ENCODE results near the gene CFAP299.
A peak's percentile ranks its signal among the peaks of the same experiment; 100 is the strongest.
"Not testable (repeated sequence)": the region's sequence is repeated elsewhere in the genome, so short reads cannot be mapped to it uniquely, and the experiment has no call there.

The CFAP299 gene

GRCh38 chr4:80333121-80333520, 2.4 kb upstream of the CFAP299 start:
- DNase-seq = no peak

GRCh38 chr4:80334568-80334967, 962 bp upstream of the CFAP299 start:
- DNase-seq = no peak

GRCh38 chr4:80335226-80335553, 340 bp upstream of the CFAP299 start:
- no peak for DNase-seq

- no peak for DNase-seq
These were observed 1.1 kb downstream of the CFAP299 start for GRCh38 chr4:80336582-80336981.

- peak; percentile 6 to 32 for DNase-seq
These were observed 4.5 kb downstream of the CFAP299 start for GRCh38 chr4:80340036-80340435.

- DNase-seq = not testable (repeated sequence)
These were observed 7.2 kb downstream of the CFAP299 start for GRCh38 chr4:80342684-80343083.

GRCh38 chr4:80343887-80344286, 8.4 kb downstream of the CFAP299 start:
- no peak for DNase-seq

GRCh38 chr4:80360084-80360483, 24.6 kb downstream of the CFAP299 start:
- no peak for DNase-seq

GRCh38 chr4:80360900-80361299, 25.4 kb downstream of the CFAP299 start:
- DNase-seq = no peak

- peak; percentile 6 to 51 for DNase-seq
These were observed 25.9 kb downstream of the CFAP299 start for GRCh38 chr4:80361329-80361900.

GRCh38 chr4:80362578-80363181, 27.1 kb downstream of the CFAP299 start:
- DNase-seq = peak; percentile 17 to 43

GRCh38 chr4:80365928-80366327, 30.4 kb downstream of the CFAP299 start:
- DNase-seq = peak in 1 of 2 donors; percentile 45

- no peak for DNase-seq
These were observed 32.2 kb downstream of the CFAP299 start for GRCh38 chr4:80367737-80368136.

GRCh38 chr4:80370635-80371034, 35.1 kb downstream of the CFAP299 start:
- no peak for DNase-seq

- no peak for DNase-seq
These were observed 35.5 kb downstream of the CFAP299 start for GRCh38 chr4:80371046-80371445.

GRCh38 chr4:80374180-80374579, 38.6 kb downstream of the CFAP299 start:
- no peak for DNase-seq

GRCh38 chr4:80382090-80382832, 46.7 kb downstream of the CFAP299 start:
- DNase-seq = no peak

GRCh38 chr4:80385397-80386280, 50.1 kb downstream of the CFAP299 start:
- no peak for DNase-seq

- DNase-seq = no peak
These were observed 50.9 kb downstream of the CFAP299 start for GRCh38 chr4:80386281-80386886.

GRCh38 chr4:80387390-80388283, 52.1 kb downstream of the CFAP299 start:
- no peak for DNase-seq

GRCh38 chr4:80388284-80388607, 52.7 kb downstream of the CFAP299 start:
- no peak for DNase-seq

GRCh38 chr4:80390178-80390577, 54.6 kb downstream of the CFAP299 start:
- no peak for DNase-seq

Measured in inflammatory macrophage treated with lipopolysaccharide for 1 hour (primary cell).